Neural crest cell (in vitro differentiated cells): ENCODE data around the gene FNIP1. TPM values are rescaled to one million over a fixed set of nuclear protein-coding genes. Genes with fewer than 3 reads are reported as not detected.

ENCODE experiments used
- DNase-seq: peaks from one replicate; pipeline ENCODE4 v3.0.0; 2021; ENCODE audit warnings: low read depth, mixed read lengths, low spot score
- H3K27ac Mint-ChIP-seq: one replicate; pipeline ENCODE4 v1.8.0; 2021; ENCODE audit warnings: mild to moderate bottlenecking, mixed read lengths; ENCODE audit not compliant: unreplicated experiment
- H3K27me3 Mint-ChIP-seq: 2 replicates; pipeline ENCODE4 v1.8.0; 2021; ENCODE audit warnings: low read depth, mild to moderate bottlenecking, mixed read lengths
- H3K36me3 Mint-ChIP-seq: 2 replicates; pipeline ENCODE4 v1.8.0; 2021; ENCODE audit warnings: low read depth, mild to moderate bottlenecking, mixed read lengths
- H3K4me1 Mint-ChIP-seq: 2 replicates; pipeline ENCODE4 v1.8.0; 2021; ENCODE audit warnings: mixed read lengths
- H3K4me3 Mint-ChIP-seq: one replicate; pipeline ENCODE4 v1.8.0; 2021; ENCODE audit warnings: mild to moderate bottlenecking, mixed read lengths
- H3K9me3 Mint-ChIP-seq: 2 replicates; pipeline ENCODE4 v1.8.0; 2021; ENCODE audit warnings: mixed read lengths
- CTCF ChIP-seq: fragments of 200-600 bp; sonication (generic); conservative IDR thresholded peaks from 2 replicates; pipeline ENCODE4 v1.5.0; 2021; ENCODE audit warnings: antibody characterized with exemption, mild to moderate bottlenecking
- total RNA-seq: library from RNA; stranded (reverse); gene quantifications from 2 replicates; pipeline ENCODE4 v1.2.1, GENCODE V29; 2021

FNIP1 gene
- total RNA-seq, 1 donor from 2014 or later: 20.6 TPM

GRCh38 chr5:131810510-131811249, 13.9 kb upstream of the FNIP1 start:
- DNase-seq: no peak
- Mint-ChIP-seq H3K27me3 (peaks cover 2% of the 10 kb centered on the region), H3K36me3 (no peaks in the 10 kb centered on the region), H3K4me1 (no peaks in the 10 kb centered on the region), H3K27ac (no peak overlapping the region), H3K4me3 (no peak overlapping the region), H3K9me3 (no peaks in the 10 kb centered on the region)
- TF ChIP-seq CTCF: peak; percentile 52

GRCh38 chr5:131795879-131796792, 681 bp downstream of the FNIP1 start:
- Mint-ChIP-seq H3K27ac (peak overlapping the region; percentile 97), H3K36me3 (no peaks in the 10 kb centered on the region), H3K4me3 (peak overlapping the region; percentile 95), H3K4me1 (peaks cover 30% of the 10 kb centered on the region), H3K27me3 (no peaks in the 10 kb centered on the region), H3K9me3 (no peaks in the 10 kb centered on the region)
- no peak for TF ChIP-seq CTCF
- DNase-seq: peak; percentile 38

- H3K36me3 Mint-ChIP-seq: no peaks in the 10 kb centered on the region
- H3K9me3 Mint-ChIP-seq: no peaks in the 10 kb centered on the region
- H3K27ac Mint-ChIP-seq: no peak overlapping the region
- no peaks in the 10 kb centered on the region for H3K27me3 Mint-ChIP-seq
- no peak for TF ChIP-seq CTCF
- no peak for DNase-seq
- peak overlapping the region; percentile 95 for H3K4me3 Mint-ChIP-seq
- peaks cover 34% of the 10 kb centered on the region for H3K4me1 Mint-ChIP-seq
These were observed 1.6 kb downstream of the FNIP1 start for GRCh38 chr5:131795228-131795627.

GRCh38 chr5:131794586-131794985, 2.2 kb downstream of the FNIP1 start:
- Mint-ChIP-seq H3K27me3 (no peaks in the 10 kb centered on the region), H3K36me3 (peaks cover 3% of the 10 kb centered on the region), H3K9me3 (no peaks in the 10 kb centered on the region), H3K4me3 (peak overlapping the region; percentile 85), H3K27ac (no peak overlapping the region), H3K4me1 (peaks cover 34% of the 10 kb centered on the region)
- no peak for TF ChIP-seq CTCF
- no peak for DNase-seq

- H3K4me1 Mint-ChIP-seq: peaks cover 35% of the 10 kb centered on the region
- H3K27ac Mint-ChIP-seq: no peak overlapping the region
- peaks cover 8% of the 10 kb centered on the region for H3K36me3 Mint-ChIP-seq
- peaks cover 2% of the 10 kb centered on the region for H3K9me3 Mint-ChIP-seq
- no peak overlapping the region for H3K4me3 Mint-ChIP-seq
- no peak for TF ChIP-seq CTCF
- no peaks in the 10 kb centered on the region for H3K27me3 Mint-ChIP-seq
- no peak for DNase-seq
These were observed 3.9 kb downstream of the FNIP1 start for GRCh38 chr5:131792896-131793295.
